Urothelium cell line (cell line): ENCODE measurements around the gene TP53I3.
"Not testable (repeated sequence)": the region's sequence is repeated elsewhere in the genome, so short reads cannot be mapped to it uniquely, and the experiment has no call there.

Experiments used
- DNase-seq: peaks from one replicate; pipeline ENCODE4 v3.0.0; 2011; ENCODE audit warnings: low spot score, mixed read lengths
- FAIRE-seq: peaks from 2 replicates; lab custom pipeline; 2011; peaks lifted over from hg19 to GRCh38; lab: Jason Lieb, UNC

Gene TP53I3

DNA sequence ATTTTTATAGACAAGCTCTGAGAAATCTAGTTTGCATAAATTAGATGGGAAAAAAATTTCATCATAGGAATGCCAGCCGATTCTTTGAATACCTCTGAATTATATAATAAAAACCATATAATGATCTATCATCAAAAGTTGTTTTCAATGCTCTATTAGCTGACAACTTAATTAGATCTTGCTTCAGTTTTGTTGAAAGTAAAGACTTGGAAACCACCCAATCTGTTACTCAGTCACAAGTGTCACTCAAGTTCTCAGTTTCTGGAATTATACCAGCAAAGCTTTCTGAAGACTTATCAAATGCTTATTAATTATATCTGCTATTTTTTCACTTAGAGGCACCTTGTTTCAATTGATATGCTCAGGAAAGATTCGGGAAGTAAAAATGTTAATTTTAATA lies 17.4 kb upstream of the TP53I3 start:
- FAIRE-seq = no peak
- DNase-seq = no peak

DNA sequence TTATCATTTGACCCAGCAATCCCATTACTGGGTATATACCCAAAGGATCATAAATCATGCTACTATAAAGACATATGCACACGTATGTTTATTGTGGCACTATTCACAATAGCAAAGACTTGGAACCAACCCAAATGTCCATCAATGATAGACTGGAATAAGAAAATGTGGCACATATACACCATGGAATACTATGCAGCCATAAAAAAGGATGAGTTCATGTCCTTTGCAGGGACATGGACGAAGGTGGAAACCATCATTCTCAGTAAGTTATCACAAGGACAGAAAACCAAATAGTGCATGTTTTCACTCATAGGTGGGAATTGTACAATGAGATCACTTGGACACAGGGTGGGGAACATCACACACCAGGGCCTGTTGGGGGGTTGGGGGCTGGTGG lies 16.1 kb upstream of the TP53I3 start:
- FAIRE-seq, DNase-seq: not testable (repeated sequence)

DNA sequence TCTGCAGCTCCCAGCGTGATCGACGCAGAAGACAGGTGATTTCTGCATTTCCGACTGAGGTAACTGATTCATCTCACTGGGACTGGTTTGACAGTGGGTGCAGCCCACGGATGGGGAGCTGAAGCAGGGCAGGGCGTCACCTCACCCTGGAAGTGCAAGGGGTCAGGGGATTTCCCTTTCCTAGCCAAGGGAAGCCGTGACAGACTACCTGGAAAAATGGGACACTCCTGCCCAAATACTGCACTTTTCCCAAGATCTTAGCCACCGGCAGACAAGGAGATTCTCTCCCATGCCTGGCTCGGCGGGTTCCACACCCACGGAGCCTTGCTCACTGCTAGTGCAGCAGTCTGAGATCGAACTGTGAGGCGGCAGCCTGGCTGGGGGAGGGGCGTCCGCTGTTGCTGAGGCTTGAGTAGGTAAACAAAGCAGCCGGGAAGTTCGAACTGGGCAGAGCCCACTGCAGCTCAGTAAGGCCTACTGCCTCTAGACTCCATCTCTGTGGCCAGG lies 10.6 kb upstream of the TP53I3 start:
- not testable (repeated sequence) for DNase-seq, FAIRE-seq

DNA sequence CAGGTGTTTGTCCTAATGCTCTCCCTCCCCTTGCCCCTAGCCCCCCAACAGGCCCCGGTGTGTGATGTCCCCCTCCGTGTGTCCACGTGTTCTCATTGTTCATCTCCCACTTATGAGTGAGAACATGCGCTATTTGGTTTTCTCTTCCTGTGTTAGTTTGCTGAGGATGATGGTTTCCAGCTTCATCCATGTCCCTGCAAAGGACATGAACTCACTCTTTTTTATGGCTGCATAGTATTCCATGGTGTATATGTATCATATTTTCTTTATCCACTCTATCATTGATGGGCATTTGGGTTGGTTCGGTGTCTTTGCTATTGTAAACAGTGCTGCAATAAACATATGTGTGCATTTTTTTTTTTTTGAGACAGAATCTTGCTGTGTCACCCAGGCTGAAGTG lies 8.6 kb upstream of the TP53I3 start:
- not testable (repeated sequence) for FAIRE-seq, DNase-seq

DNA sequence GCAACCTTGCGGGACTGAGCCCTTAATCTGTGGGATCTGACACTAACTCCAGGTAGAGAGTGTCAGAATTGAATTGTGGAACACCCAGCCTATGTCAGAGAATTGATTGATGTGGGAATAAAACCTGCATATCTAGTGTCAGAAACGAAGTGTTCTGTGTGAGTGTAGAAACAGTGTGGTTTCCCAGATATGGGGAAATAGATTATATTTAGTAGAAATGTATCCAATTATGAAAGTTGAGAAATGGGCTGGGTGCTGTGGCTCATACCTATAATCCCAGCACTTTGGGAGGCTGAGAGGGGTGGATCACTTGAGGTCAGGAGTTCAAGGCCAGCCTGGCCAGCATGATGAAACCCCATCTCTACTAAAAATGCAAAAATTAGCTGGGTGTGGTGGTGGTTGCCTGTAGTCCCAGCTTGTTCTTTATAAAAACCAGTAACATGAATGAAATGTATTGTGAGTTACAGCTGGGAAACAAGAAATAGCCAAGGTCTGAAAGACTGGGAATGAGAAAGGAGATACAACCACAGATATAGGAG lies 4.3 kb upstream of the TP53I3 start:
- no peak for FAIRE-seq
- DNase-seq = no peak

DNA sequence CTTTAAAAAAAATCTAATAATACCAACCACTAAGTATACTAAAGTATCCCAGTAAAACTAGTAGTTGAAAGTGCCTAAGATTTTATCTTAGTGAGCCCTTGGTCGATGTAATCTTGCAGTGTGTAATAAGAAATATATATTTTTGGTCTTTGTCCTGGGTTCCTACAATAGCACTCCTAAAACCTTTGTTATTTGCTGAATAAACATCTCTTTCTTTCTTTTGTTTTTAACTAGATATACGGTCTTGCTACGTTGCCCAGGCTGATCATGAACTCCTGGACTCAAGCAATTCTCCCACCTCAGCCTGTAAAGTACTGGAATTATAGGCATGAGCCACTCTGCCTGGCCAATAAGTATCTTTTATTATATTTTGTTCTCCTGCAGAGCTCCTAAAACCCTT lies 2.4 kb upstream of the TP53I3 start:
- DNase-seq = no peak
- no peak for FAIRE-seq

DNA sequence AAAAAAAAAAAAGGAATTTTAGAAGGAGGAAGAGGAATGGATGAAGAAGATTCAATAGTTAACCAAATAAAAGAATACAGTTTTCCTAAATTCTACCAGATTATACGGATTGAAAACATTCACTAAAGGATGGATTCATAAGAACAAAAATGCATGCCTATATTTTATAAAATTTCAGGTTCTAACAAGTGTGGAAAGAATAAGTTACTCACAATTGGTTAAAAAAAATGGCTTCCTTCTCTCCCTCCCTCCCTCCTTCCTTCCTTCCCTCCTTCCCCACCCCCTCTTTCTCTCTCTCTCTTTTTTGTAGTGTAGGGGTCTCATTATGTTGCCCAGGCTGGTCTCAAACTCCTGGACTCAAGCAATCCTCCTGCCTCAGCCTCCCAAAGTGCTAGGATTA lies 1.6 kb upstream of the TP53I3 start:
- no peak for DNase-seq
- FAIRE-seq = no peak

DNA sequence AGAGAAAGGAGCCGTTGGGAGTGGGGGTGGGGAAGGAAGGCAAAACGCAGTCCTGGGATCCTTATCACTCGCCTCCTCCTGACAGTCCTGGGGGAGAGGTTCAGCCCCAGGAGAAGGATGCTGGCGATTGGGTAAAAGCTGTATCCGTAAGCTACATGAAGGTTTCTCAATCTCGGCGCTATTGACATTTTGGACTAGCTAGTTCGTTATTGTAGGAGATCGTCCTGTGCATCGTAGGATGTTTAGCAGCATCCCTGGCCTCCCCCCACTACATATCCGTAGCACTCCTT lies 511 bp upstream of the TP53I3 start:
- FAIRE-seq (no peak), DNase-seq (no peak)

DNA sequence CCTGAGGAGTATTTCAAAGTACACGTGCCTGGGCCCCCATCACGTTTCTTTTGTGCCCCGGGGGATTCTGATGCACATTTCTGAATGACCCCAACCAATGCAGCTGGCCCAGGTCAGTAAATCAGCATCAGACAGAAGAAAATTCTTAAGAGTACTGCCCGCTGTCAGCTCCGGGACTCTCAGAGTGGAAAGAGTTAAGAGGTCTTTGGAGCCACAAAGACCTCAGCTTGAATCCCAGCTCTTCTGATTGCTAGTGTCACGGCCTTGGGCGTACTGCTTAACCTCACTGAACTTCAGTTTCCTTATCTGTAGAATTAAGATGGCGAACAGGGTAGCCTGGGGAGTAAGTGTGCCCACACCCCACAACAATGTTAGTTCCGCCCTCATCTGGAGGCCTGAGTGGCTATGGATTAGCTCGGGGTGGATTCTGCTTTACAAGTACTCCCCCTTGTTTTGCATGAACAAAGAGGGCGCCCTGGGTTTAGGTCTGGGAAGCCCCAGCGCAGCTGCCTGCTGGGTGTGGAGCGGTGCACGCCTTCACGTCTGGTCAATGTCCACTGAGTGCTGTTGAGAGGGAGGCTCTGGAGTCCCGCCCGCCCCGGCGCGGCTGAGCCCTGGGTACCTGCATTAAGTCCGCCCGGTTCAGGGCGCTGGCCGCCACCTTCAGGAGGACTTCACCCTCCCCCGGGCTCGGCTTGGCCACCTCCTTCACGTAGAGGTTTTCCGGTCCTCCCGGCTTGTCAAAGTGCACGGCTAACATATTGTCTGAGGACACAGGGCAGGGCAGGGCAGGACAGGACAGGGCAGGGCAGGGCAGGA lies 858 bp downstream of the TP53I3 start:
- DNase-seq (peak; percentile 84), FAIRE-seq (peak; percentile 93)

DNA sequence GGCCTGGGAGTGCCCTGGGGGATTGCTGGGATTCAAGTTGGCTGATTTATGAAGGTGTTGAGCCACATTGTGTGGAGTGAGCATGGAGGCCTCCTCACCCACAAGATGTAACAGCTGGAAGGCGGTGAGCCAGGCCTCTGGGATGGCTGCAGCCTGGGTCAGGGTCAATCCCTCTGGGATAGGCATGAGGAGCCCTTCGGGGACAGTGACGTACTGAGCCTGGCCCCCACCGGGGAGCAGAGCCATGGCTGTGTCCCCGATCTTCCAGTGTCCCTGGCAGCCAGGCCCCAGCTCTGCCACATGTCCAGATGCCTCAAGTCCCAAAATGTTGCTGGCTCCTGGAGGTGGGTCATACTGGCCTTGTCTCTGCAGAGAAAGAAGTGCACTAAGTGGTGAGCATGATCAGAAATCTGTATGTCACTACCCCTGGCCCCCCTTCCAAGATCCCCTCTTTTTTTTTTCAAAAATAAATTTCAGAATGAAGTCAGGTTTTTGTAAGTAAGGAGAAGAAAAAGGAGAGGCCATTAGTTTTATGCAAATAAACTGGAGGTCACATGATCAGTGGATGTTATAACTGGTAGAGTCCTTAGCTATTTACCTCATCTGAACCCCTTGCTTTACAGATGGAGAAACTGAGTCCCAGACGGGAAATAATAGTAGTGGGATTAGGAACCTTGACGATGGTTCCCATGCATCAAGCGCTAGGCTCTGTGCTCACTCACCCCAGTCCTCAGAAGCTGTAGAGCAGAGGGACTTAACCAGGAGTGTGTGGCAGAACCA lies 1.7 kb downstream of the TP53I3 start:
- no peak for FAIRE-seq
- DNase-seq = no peak

DNA sequence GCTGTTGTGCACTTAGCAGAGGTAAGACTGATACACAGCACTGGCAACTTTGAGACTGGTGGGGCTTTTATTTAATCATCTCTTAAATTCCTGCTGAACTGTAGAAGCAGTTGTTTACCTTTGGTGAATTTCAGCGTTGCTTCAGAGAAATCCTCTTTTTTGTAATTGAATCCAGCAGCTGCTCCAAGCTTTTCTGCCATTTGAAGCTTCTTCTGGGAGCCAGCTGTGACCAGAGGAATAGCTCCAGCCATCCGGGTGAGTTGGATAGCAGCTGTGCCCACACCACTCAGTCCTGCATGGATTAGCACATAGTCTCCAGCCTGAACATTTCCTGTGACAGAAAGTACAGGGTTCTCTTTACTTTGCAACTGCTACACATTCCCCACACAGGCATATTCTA lies 3.9 kb downstream of the TP53I3 start:
- DNase-seq (no peak), FAIRE-seq (no peak)

DNA sequence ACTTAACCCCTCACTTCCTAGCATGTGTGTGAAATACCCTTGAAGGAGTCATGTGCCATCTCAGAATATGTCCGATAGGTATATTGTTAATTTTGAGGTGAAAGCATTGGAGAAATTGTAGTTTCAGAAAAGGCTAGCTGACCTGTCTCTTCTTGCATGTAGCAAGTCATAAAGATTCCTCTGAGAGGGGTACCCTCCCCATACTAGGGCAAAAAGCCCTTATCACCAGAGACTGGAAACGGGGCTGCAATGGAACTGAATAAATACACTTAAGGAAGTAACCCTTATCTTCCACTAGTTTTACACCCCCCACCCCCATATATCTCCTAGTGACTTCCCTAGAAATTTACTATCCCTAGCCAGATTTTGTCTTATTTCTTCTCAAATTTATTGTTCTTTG lies 6.8 kb downstream of the TP53I3 start:
- no peak for DNase-seq
- FAIRE-seq = no peak

DNA sequence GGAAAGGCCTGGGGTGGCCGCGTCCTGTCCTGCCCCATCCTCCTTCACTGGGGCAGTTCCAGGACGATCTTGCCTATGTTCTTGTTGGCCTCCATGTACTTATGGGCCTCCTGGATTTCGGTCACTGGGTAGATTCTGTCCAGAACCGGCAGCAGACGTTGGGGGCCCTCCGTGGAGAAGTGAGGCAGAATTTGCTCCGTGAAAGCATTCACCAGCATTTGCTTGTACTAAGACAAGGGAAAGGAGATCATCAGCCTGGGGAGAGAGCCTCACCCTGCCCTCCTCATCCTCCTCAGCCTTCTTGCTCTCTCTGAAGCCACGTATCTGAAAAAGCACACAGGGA lies 7.1 kb downstream of the TP53I3 start:
- FAIRE-seq = no peak

DNA sequence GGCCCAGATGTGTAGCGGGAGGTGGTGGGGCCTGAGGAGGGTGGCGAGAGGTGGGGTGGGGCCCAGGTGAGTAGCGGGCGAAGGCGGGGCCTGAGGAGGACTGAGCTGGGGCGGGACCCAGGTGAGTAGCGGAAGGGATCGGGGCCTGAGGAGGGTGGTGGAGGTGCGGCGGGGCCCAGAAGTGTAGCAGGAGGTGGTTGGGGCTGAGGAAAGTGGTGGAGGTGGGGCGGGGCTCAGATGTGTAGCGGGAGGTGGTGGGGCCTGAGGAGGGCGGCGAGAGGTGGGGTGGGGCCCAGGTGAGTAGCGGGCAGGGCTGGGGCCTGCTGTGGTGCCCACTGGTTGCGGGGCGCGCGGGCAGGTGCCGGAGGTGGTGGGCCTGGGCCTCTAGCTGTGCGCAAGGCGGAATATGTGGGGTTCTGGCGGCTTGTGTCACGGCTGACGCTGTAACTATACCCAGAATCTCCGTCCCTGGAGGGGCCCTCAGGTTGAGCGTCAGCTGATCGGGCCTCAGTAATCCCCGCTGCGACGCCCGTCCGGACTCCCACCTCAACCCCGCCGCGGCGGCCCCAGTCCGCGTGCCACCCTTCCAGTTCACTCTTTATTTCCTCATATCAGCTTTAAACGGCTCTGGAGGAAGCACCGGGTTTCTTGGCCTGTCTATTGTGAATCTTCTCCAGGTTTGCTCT lies 7.6 kb downstream of the TP53I3 start:
- no peak for DNase-seq
- FAIRE-seq = no peak

More for the DNA sequence above, 7.1 kb downstream of the TP53I3 start:
- DNase-seq = no peak

DNA sequence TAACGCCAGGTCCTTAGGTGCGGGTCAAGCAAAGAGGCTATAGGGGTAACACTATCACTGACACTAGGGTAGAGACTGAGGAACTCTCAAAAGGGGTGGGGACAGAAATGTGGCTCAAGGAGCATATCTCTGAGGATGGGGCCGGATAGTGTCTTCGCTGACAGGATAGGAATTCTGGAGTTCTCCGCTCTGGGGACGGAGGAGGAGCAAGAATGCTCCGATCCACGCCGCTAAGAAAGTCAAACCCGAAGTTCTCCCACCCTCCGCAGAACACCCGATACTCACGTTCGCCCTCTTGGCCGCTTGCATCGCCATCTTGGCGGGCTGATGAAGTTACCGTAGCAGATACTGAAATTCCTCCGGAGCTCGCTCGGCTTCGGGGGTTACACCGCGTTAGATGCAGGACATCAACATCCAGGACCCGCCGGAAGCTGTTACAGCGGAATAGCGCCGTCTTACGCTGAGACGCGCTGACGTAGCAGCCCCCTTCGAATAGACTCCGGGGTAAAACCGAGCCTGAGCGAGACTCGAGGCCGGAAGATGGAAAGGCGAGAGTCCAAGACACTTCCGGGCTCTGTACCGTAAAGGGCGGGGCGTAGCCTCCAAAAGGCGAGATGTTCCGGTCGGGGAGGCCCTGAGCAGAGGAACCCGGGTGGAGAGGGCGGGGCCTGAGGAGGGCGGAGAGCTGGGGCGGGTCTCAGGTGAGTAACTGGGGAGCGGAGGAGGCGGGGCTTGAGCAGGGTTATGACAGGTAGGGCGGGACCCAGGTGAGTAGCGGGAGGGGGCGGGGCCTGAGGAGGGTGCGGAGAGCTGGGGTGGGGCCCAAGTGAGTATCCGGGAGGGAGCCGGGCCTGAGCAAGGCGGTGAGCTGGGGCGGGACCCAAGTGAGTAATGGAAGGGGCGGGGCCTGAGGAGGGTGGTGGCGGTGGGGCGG lies 8.5 kb downstream of the TP53I3 start, which contains the start of gene SF3B6:
Gene SF3B6 (minus strand): TSS at position 412 of the 934 bp plus-strand sequence. CDS start 97 bp downstream, at position 315.
- FAIRE-seq (peak; percentile 62), DNase-seq (peak; percentile 98)

DNA sequence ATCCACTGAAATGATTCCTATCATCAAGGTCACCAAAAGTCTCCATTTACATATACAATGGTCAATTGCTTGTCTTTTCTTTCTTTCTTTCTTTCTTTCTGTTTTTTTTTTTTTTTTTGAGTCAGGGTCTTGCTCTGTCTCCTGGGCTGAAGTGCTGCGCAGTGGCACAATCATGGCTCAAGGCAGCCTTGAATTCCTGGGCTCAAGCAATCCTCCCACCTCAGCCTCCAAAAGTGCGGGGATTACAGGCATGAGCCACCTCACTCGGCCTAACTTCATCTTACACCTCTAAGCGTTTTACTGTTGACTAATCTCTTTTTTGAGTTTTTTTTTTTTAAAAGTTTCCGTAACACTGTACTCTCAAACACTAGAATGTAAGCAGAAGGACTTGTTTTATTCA lies 9.4 kb downstream of the TP53I3 start:
- DNase-seq = no peak
- FAIRE-seq = no peak

DNA sequence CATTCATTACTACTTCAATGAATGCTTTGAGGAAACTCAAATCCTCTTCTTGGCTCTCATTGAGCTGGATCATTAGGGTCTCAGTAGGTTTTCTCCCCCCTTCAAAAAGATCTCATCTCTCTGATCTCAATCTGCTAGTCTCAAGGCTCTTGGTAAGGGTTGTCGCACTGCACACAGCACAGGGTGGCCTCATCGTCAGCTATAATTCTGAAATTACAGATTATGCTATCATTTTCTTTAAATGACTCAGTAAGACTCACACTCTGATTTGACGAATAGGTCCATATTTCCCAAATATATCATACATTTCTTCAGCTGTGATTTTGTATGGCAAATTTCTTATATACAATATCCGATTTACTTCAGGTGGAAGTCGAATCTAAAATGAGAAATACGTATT lies 10.8 kb downstream of the TP53I3 start:
- DNase-seq (no peak), FAIRE-seq (no peak)

DNA sequence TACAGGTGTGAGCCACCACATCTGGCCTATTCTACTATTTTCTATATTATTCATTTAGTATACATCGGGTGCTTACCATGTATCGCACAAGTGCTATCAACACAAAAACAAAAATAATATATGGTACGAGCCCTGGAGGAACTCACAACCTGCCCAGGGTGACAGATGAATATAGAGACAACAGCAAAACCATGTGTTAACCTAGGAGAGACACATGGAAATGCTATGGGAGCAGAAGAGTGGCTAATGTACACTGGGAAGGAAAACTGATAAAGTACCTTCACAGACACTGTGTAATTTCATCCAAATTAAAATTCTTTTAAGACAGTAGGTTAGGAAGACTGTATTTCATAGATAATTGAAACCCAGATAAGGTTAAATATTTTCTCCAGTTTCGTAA lies 12.4 kb downstream of the TP53I3 start:
- no peak for FAIRE-seq
- no peak for DNase-seq

DNA sequence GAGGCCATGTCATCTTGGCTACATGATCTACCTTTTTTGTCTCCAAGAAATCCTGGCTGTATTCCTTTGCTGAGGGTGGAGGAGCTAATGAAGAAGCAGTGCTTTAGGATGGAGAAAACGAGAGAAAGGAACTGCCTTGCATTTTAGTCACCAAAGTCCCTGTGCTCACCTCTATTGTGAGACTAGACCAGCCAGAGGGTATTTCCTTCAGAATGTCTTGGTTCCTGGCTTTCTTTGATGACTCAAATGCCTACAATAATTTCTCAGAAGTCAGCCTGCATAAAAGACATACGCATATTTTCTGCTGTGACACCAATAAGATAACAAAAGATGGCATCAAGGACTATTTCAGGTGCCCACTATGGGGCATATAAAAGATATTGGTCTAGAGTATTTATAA lies 19.3 kb downstream of the TP53I3 start:
- no peak for FAIRE-seq

DNA sequence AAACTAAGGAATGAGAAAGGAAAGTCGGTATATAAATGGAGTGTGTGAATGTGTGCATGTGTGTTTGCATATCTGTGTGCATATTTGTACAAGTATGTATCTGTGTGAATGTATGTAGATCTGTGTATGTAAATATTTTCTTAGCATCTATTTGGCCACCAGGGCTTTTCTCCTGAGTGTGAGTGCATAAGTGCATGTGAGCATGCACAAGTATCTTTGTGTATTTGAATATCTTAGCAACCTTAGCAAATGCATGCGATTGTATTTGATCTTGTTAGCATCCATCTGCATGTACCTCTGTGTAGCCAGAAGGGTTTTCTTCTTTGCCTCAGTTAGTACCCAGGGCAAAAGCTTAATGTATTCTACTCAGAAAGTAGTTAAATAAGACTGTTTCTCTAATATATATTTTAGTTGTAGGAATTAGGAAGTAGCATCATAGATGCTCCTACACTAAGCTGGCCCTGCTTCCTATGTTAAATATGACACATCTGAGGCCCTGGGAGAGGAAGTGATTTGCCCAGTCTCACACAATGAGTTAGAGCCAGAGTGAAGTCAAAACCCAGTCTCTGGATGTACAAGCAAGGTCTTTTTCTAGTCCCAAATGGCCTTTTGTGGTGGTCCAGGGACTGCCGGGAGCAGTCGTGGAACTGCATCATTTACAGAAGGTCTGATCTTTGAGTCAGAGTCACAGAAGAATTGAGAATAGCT lies 25.9 kb downstream of the TP53I3 start:
- FAIRE-seq = no peak
- DNase-seq = no peak

More for the DNA sequence above, 19.3 kb downstream of the TP53I3 start:
- DNase-seq = no peak
